GM21367 (cell line): ENCODE measurements around the gene MFSD11.
"Not testable (repeated sequence)": the region's sequence is repeated elsewhere in the genome, so short reads cannot be mapped to it uniquely, and the experiment has no call there.

Source experiments
- ATAC-seq: cut with Tn5 transposase; IDR thresholded peaks from one replicate; pipeline ENCODE4 v1.9.1; 2021; ENCODE audit not compliant: unreplicated experiment

MFSD11 gene

DNA sequence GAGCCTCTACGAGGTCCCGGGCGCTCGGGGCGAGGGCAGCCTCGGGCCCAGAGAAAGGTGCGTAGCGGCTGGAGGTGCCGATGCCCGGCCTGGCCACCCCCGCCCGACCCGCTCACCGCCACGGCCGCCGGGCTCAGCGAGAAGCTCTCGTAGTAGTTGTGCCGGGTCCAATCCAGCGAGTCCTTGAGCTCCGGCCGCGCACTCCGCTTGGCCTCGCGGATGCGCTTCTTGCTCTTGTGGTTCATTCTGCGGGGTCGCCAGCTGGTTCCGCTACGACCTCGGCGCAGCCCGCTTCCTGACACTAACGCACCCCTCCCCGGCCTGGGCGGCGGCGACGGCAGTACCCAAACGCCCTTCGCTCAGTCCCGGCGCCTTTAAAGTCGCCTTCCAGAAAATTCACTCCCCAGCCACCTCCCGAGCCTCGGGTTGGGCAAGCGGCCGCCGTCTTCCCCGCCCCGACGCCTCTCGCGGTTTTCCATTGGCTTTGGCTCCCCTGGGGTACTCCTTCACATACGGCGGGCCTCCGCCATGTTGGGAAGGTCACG lies 11.6 kb upstream of the MFSD11 start, which contains the start of gene JMJD6:
JMJD6 (minus strand) TSS at position 376 of the 545 bp plus-strand sequence; CDS start at position 245, 131 bp downstream.
- ATAC-seq, result peak; percentile 59

DNA sequence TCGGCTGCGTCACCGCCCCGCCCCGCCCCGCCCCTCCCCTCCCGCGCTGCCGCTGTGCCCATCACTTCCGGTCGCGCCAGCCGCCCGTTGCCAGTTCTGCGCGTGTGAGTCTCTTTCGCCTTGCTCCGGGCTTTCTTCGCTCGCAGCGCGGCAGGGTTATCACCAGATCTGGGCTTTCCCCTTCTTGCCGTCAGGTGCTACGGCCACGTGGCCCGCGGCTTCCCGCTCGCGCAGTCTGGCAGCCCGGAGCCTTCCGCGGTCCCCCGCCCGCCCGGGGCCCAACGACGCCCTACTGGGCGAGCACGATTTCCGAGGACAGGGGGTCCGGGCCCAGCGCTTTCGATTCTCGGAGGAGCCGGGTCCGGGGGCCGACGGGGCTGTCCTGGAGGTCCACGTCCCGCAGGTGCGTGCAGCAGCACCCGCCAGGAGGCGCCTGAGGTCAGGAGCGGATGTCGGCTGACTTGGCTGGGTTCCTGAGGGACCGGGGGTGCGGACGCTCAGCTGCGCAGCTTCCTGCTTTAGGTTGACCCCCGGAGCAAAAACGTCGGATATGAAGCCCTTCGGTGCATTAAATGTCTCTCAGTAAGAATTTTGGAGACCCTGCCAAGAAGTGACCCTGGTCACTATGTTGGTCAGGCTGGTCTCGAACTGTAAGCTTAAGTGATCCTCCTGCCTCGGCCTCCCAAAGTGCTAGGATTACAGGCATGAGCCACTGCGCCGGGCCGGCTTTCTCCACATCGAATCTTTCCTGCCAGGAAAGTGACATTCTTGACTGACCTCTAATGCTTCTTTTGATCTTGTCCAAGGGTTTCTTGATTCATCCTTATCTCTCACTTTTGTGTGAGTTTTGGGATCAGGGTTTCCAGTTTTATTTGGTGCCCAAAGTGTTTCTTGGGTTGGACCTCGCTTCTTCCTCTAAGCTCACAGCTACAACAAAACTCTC lies 10.9 kb upstream of the MFSD11 start, which contains the start of gene METTL23:
METTL23 (plus strand) TSS at position 64 of the 943 bp plus-strand sequence. CDS start 2,872 bp downstream, outside the sequence.
- ATAC-seq, result peak; percentile 39

DNA sequence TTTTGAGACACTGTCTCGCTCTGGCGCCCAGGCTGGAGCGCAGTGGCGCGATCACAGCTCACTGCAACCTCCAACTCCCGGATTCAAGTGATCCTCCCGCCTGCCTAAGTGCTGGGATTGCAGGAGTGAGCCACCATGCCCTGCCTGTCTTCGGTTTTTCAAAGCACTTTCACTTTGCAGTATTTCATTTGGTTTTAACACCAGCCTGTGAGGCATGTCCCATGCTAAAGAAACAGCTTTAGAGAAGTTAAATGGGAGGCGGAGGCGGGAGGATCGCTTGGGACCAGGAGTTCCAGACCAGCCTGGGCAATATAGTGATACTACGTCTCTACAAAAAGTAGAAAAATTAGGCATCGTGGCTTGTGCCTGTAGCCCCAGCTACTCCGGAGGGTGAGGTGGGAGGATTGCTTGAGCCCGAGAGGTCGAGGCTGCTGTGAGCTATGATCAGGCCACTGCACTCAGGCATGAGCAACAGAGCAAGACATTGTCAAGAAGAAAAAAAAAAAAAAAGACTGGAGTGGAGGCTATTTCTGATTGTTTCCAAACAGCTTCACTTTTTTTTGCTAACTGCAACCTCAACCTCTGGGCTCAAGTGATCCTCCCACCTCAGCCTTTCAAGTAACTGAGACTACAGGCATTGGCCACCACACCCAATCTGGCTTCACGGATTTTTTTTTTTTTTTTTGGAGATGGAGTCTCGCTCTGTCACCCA lies 10.0 kb upstream of the MFSD11 start:
- ATAC-seq, result no peak

DNA sequence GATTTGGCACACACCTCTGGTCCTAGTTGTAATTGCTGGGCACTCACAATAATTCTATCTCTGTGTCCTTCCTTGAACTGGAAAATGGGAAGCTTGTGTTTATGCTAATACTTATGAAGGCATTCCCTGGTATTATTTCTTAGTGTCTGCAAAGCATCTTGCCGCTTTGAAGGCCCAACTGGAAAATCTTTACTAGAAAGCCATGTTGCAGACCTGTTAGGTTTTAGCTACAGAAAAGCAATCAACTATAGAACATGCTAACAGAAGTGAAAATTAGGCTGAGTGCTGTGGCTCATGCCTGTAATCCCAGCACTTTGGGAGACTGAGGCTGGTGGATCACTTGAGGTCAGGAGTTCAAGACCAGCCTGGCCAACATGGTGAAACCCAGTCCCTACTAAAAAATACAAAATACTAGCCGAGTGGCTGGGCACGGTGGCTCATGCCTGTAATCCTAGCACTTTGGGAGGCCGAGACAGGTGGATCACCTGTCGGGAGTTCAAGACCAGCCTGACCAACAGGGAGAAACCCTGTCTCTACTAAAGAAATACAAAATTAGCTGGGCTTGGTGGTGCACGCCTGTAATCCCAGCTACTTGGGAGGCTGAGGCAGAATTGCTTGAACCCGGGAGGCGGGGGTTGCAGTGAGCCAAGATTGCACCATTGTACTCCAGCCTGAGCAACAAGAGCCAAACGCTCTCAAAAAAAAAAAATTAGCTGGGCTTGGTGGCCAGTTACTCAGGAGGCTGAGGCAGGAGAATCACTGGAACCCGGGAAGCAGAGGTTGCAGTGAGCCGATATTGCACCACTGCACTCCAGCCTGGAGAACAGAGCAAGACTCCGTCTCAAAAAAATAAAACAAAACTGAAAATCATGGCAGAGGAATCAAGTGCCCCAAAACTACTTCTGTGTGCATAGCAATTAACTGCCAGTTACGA lies 5.9 kb upstream of the MFSD11 start:
- not testable (repeated sequence) for ATAC-seq

DNA sequence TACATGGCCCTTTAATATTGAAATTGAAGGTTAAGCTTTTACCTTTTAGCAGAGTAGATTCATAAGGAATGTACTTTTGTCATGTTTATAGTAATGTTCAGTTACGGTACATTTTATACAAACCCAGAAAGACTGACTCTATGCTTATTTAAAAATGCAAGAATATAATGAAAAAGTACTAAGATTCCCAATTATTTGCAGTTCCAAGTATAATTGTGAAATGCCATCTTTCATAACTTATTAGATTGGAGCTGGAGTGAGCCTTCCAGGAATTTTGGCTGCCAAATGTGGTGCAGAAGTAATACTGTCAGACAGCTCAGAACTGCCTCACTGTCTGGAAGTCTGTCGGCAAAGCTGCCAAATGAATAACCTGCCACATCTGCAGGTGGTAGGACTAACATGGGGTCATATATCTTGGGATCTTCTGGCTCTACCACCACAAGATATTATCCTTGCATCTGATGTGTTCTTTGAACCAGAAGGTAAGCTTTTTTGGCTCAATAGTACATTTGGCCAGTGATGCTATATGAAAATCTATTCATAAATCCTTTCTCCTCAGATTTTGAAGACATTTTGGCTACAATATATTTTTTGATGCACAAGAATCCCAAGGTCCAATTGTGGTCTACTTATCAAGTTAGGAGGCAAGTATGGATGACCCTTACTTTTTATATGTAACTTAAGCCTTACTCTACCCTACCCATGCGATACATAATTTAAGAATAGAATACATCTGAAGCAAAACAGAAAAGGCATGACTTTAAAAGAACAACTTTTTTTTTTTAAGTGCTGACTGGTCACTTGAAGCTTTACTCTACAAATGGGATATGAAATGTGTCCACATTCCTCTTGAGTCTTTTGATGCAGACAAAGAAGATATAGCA lies 4.9 kb upstream of the MFSD11 start:
- ATAC-seq, result no peak

DNA sequence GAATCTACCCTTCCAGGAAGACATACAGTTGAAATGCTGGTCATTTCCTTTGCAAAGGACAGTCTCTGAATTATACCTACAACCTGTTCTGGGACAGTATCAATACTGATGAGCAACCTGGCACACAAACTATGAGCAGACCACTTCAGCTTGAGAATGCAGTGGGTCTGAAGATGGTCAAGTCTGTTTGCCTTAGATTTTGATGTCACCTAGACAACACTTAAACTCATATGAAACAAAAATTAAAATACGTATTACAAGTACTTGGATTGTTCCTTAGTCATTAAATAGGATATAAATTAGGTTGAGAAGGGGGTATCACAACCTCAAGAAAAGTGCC lies 4.3 kb upstream of the MFSD11 start:
- no peak for ATAC-seq

DNA sequence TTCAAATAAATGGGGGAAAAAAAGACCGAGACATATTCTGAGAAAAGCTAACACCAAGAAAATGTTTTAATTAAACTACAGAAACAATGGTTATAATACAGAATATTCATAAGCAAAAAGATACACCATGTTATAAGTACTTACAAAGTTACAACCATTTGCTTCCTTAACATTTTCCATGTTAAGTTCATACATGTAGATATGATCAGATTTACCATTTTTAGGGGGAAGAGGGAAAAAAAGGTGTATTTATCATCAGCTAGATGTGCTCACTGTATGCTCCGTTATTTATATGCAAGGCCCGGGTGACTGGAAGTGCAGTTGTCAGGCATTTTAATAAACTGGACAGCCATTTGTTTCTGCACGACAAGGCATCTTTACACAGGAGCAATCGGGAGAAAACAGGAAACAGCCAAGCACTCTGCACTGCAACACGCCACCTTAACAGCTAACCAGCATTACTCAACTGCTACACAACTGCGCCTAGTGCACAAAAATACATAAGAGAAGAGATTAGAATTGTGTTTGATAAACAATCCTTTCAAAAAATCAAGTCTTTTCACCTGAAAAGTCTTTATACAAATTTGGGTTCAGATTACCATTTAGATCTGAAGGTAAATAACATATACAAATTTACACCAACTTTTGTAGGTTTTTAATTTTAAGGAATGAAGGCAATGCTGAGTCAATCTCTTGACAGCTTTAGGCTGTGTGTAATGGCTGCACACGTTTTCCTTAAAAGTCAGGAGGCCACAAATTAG lies 3.7 kb upstream of the MFSD11 start:
- ATAC-seq, result no peak

DNA sequence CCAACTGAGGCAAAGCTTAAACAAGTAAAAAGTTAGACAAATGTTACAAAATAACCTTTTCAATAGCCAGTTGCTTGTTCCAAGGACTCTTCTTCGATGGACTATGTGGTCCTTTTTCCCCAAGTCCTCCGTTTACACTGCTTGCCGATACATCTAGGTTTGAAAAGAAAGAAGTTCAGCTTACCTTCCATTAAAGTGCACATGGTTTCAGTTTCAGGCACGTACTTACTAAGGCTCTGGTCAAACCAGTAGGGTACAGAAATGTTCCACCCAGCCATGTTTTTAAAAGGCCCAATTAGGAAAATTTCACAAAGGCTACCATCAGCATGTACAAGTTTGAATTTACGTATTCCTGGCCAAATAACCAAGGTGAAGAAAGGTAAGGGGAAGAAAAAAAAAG lies 2.9 kb upstream of the MFSD11 start:
- no peak for ATAC-seq

DNA sequence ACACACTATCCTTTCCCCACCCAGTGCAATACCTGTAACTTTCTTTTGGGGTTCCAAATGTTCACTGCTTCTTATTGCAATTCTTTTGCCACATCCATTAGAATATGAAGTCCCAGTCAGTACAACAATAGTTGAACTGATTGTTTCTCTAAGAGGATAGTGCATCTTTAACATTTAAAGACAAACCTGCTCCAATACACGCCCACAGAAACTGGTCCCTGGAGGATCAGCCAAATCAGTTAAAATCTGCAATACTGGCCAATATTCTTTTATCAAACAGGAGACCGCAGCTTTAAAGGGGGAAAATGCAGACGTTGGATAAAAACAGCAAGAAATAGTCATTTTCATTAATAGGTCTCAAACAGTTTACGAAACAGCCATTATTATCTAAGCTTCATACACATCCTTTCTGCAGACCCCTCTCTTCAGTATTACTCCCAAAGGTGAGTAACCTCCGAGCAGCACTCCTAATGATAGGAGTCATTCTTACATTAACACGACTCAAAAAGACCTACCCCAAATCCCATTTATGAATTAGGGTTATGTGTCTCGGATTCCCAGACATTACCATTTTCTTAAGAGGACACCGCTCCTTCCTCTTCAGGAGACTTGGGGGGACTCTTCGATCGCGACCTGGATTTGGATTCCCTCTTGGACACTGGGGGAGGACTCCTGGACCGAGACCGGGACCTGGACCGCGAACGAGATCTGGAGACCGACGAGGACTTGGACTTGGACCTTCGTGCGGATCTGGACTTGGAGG lies 2.2 kb upstream of the MFSD11 start:
- ATAC-seq, result no peak

DNA sequence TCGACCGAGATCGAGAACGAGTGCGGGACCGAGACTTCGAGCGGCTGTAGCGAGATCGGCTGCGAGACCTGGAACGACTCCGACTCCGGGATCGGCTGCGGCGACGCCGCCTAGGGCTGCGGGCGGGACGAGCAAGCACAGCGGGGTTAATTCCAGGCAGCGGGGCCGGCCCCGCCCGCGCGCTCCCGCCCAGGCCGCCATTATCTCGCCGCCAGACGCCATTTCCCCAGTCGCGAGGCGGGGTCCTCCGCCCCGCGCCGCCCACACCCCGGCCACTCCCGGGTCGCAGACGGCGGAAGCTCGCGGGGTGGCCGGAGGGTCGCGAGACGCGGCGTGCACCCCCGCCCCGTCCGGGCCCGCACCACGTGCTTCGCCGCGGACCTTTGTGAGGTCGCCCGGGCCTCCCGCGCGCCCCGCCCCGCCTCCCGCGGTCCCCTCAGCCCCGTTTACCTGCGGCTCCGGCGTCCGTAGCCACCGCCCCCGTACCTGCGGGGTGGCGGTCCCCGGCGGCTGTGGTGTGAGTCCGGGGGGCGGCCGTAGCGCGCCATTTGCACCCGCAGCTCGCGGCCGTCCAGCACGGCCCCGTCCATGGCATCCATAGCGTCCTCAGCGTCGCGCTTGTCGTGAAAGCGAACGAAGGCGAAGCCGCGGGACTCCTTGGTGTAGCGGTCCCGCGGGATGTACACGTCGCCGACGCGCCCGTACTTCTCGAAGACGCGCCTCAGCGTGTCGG lies 1.4 kb upstream of the MFSD11 start:
- ATAC-seq, result peak; percentile 16

DNA sequence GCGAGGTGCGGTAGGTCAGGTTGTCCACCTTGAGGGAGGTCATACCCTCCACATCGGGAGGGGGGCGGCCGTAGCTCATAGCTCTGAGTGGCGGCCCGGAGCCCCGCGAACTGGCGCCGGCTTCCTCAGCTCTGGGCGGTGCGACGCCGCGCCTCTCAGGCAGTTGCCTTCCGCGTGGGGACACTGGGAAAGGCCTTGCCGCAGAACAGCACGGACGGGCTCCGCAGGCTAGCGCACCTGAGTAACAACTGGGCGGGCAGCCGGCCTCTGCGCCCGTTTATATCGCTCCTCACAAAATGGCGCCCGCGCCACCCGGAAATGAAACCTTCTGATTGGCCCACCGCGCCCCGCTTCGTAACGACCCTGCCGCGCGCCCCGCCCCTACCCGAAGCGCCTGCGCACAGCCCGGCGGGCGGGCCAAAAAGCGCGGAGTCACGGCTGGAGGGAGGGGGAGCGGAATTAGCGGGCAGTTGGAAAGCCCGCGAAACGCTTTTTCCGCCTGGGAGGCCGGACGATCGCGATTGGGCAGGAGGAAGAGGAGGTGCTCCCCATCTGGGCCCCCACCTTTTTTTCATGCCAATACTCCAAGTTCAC lies 740 bp upstream of the MFSD11 start, which contains the start of gene SRSF2:
SRSF2 (minus strand) TSS at position 250 of the 594 bp plus-strand sequence; CDS start at position 79, 171 bp downstream.
- ATAC-seq, result peak; percentile 43

DNA sequence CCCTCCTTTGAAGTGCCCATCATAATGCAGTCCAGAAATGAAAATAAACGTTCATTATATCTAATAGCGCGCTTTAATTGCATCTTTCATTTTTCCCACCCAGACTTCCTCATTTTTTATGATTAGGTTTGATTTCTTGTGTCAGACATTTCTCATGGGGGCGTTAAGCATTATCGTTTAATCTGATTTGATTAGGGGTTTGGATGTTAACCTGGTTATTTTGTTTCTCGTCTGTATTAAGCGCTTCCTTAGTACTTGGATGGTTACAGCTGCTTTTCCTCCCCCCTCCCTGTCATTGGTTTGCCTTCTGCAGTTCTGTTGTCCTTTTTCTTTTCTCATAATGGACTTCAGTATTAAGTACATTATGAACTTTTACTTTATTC lies 540 bp downstream of the MFSD11 start:
- ATAC-seq, result no peak

DNA sequence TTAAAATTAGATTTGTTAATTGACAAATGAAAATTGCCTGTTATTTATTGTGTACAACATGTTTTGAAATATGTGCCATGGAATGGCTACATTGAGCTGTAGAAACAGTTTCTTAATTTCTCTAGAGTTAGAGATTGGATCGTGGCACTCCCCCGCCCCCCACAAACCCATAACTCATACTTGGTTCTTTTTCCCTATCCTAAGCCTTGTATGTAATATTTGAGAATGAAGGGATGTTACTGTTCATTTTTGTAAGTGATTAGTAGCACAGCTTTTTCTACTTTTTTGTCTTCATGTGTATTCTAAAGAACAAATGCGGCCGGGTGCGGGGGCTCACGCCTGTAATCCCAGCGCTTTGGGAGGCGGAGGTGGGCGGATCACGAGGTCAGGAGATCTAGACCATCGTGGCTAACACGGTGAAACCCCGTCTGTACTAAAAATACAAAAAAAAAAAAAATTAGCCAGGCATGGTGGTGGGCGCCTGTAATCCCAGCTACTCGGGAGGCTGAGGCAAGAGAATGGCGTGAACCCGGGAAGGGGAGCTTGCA lies 1.7 kb downstream of the MFSD11 start:
- not testable (repeated sequence) for ATAC-seq

DNA sequence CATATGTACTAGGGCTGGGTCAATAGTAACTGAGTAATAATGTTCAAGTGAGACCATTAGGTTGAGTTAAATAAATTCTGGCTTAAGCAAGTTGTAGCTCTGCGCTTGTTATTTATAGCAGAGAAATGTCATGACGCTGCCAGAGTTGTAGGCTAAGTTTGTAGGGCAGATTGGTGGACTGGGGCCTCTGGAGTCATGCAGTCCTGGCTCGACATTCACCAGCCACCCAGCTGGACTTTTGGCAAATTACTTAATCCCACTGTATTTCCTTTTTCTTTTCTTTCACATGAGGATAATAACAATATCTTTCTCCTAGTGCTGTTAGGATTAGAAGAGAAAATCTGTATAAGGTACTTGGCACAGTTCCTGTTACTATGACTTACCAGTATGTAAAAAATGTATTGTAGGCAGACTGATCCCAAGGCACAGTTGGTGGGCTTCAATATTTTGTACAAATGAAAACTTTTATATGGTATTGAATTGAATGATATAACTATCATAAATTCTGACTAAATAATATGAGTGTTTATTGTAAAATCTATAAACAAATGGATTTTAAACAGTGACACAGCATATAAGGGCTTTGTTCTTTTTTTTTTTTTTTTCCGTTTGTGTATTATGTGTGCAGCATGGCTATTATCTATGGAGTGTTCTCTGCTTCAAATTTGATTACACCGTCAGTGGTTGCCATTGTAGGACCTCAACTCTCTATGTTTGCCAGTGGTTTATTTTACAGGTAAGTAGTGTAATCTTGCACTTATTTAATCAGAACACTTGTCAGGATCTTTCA lies 2.6 kb downstream of the MFSD11 start:
- no peak for ATAC-seq

DNA sequence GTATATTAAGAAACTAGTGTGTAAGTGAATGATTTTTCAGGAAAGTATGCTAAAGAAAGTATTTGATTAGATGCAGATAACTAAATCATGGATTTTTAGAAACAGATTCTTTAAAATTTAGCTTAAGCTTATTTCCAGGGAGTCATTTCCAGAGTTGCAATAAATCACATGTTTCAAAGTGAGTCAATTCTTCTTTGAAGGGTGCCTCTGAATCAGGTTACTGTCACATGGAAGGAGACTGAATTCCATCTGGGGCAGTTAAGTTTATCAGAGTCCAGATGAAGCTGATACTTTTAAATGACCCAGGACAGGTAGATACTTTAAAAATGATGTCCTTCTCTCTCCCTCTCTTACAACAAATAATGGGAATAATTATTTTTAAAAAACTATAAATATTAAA lies 5.0 kb downstream of the MFSD11 start:
- no peak for ATAC-seq

DNA sequence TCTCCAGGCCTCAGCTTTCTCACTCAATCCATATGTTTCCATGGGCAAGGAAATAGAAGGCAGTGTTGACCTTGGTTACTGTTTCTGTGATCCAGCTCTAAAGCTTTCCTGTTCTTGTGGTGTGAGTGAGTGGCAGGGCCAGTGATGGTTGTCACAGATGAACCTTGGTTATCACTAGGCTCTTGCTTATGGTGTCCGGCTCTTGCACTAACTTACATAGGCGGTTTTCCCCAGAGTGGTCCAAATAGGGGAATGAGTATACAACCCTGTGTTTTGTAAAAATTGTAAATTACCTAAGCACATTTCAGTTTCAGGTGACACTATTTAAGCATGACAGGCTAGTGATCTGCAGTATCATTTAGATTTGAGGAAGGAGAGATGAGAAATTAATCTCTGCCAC lies 6.8 kb downstream of the MFSD11 start:
- no peak for ATAC-seq
